ENCODE measurements around the gene CPNE4. TPM values are rescaled to one million over a fixed set of nuclear protein-coding genes. Genes with fewer than 3 reads are reported as not detected.

The CPNE4 gene
- total and polyA plus RNA-seq, 9 of the 15 experiments (the other 6 are each of a cell fraction or from before 2014, with no cell fraction given), result not detected

- TF ChIP-seq ZBTB7A (IDR thresholded peaks at IDR 0.05; ENCODE audit: borderline replicate concordance, control insufficient read depth, low read depth, low read length), result no peak
These were observed 411.4 kb downstream of the CPNE4 start (continued) for GRCh38 chr3:131623431-131623830.

- WGBS (ENCODE audit: insufficient coverage, low coverage, missing lambda C conversion rate), result 0% methylated on average over 5 of the region's 5 CpGs
- Histone ChIP-seq H2AFZ (ENCODE audit: low read depth, low read length) (no peak overlapping the region), H3K27me3 (ENCODE audit: control insufficient read depth in 2 of 2, insufficient read depth in 2 of 2, low read length in 2 of 2) (no peaks in the 10 kb centered on the region), H3K4me2 (ENCODE audit: insufficient read depth, low read length) (no peak overlapping the region), H4K20me1 (replicated peaks; ENCODE audit: control insufficient read depth, insufficient read depth, low read length) (no peaks in the 10 kb centered on the region), H3K4me1 (replicated peaks in 1 of 2; ENCODE audit: control insufficient read depth in 2 of 2, insufficient read depth in 2 of 2, low read length in 2 of 2) (no peaks in the 10 kb centered on the region), H3K27ac (ENCODE audit: extremely low read depth, low read depth, low read length) (no peak overlapping the region), H3K4me3 (no peak overlapping the region), H3K9me1 (ENCODE audit: control insufficient read depth, insufficient read depth, low read length) (no peaks in the 10 kb centered on the region), H3K79me2 (ENCODE audit: control insufficient read depth, insufficient read depth, low read length) (no peaks in the 10 kb centered on the region), H3K36me3 (ENCODE audit: control insufficient read depth, insufficient read depth, low read length) (no peaks in the 10 kb centered on the region), H3K9ac (ENCODE audit: insufficient read depth in 1 of 2, low read depth in 2 of 2, low read length in 2 of 2) (no peak overlapping the region), H3K9me3 (replicated peaks; ENCODE audit: control insufficient read depth, insufficient read depth, low read depth, low read length) (no peaks in the 10 kb centered on the region)
- no peak for ATAC-seq
- no TSS peak for BruUV-seq (replicated peaks)
- CTCF ChIA-PET (ENCODE audit: low intra/inter-chr PET ratio), result no interaction called here
- in situ Hi-C loops (cut with MboI), result no loop called here
- no peak for FAIRE-seq
- TF ChIP-seq, protein P1, sequence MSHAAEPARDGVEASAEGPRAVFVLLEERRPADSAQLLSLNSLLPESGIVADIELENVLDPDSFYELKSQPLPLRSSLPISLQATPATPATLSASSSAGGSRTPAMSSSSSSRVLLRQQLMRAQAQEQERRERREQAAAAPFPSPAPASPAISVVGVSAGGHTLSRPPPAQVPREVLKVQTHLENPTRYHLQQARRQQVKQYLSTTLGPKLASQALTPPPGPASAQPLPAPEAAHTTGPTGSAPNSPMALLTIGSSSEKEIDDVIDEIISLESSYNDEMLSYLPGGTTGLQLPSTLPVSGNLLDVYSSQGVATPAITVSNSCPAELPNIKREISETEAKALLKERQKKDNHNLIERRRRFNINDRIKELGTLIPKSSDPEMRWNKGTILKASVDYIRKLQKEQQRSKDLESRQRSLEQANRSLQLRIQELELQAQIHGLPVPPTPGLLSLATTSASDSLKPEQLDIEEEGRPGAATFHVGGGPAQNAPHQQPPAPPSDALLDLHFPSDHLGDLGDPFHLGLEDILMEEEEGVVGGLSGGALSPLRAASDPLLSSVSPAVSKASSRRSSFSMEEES (CRISPR knock-in tag; IDR thresholded peaks at IDR 0.05), result no peak
- POLR2A ChIA-PET, result no interaction called here
- intact Hi-C loops (cut with micrococcal nuclease), result no loop called here
- no peak for DNase-seq (ENCODE audit: extremely low read depth in 1 of 4, low spot score in 3 of 4)
These were observed 412.1 kb downstream of the CPNE4 start for GRCh38 chr3:131622726-131623125.

DNA sequence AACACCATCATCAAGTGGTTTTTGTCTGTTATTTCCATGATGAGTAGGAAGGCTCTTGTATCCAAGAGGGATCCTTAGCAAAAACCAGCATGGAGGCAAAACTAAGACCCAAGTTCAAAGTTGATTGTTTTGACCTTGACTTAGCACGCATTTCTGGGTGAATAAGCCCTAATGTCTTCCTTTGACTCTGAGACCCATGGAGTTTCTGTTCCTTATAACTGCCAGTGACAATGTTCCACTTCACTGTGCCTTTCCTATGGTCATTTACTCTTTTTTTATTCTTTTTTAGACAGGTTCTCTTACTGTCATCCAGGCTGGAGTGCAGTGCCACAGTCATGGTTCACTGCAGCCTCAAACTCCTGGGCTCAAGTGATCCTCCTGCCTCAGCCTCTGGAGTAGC, 413.8 kb downstream of the CPNE4 start:
- Histone ChIP-seq H3K36me3 (ENCODE audit: control insufficient read depth, insufficient read depth, low read length) (no peaks in the 10 kb centered on the region), H3K27ac (ENCODE audit: extremely low read depth, low read depth, low read length) (no peak overlapping the region), H3K9me1 (ENCODE audit: control insufficient read depth, insufficient read depth, low read length) (no peaks in the 10 kb centered on the region), H3K79me2 (ENCODE audit: control insufficient read depth, insufficient read depth, low read length) (no peaks in the 10 kb centered on the region), H2AFZ (ENCODE audit: low read depth, low read length) (no peak overlapping the region), H3K4me3 (no peak overlapping the region), H3K27me3 (ENCODE audit: control insufficient read depth in 2 of 2, insufficient read depth in 2 of 2, low read length in 2 of 2) (no peaks in the 10 kb centered on the region), H3K4me2 (ENCODE audit: insufficient read depth, low read length) (no peak overlapping the region), H3K9me3 (replicated peaks; ENCODE audit: control insufficient read depth, insufficient read depth, low read depth, low read length) (no peaks in the 10 kb centered on the region), H4K20me1 (replicated peaks; ENCODE audit: control insufficient read depth, insufficient read depth, low read length) (no peaks in the 10 kb centered on the region), H3K4me1 (replicated peaks in 1 of 2; ENCODE audit: control insufficient read depth in 2 of 2, insufficient read depth in 2 of 2, low read length in 2 of 2) (no peaks in the 10 kb centered on the region), H3K9ac (ENCODE audit: insufficient read depth in 1 of 2, low read depth in 2 of 2, low read length in 2 of 2) (no peak overlapping the region)
- TF ChIP-seq ERF (CRISPR knock-in tag; IDR thresholded peaks at IDR 0.05), result no peak
- TF ChIP-seq RFX7 (CRISPR knock-in tag; IDR thresholded peaks at IDR 0.05), result no peak
- TF ChIP-seq WHSC1 (IDR thresholded peaks at IDR 0.05; ENCODE audit: low read length), result no peak
- TF ChIP-seq EWSR1 (IDR thresholded peaks at IDR 0.05; ENCODE audit: borderline replicate concordance, low read depth, partially characterized antibody), result no peak
- TF ChIP-seq ZNF75A (CRISPR knock-in tag; IDR thresholded peaks at IDR 0.05), result no peak
- no peak for TF ChIP-seq MEF2A (IDR thresholded peaks at IDR 0.05; ENCODE audit: control insufficient read depth, low read depth, low read length)
- no peak for TF ChIP-seq KLF16 (IDR thresholded peaks at IDR 0.05)
- TF ChIP-seq SNIP1 (IDR thresholded peaks at IDR 0.05; ENCODE audit: low read depth), result no peak
- CTCF ChIA-PET (ENCODE audit: low intra/inter-chr PET ratio), result no interaction called here
- ATAC-seq (no peak), FAIRE-seq (no peak), DNase-seq (ENCODE audit: extremely low read depth in 1 of 4, low spot score in 3 of 4) (no peak)
- WGBS (ENCODE audit: insufficient coverage, low coverage, missing lambda C conversion rate), result 0% methylated on average over 1 of the region's 1 CpG
- POLR2A ChIA-PET, result interaction anchor here (0.6 kb wide), 1 partner anchor 40 kb away, joined by 3 read pairs; no protein-coding TSS in a partner anchor
- BruUV-seq (replicated peaks), result no TSS peak
- in situ Hi-C loops (cut with MboI), result no loop called here
- intact Hi-C loops (cut with micrococcal nuclease), result no loop called here

Measured in K562 (cell line).